HG03095 (cell line): ENCODE results near the gene DDX59.
A peak's percentile ranks its signal among the peaks of the same experiment; 100 is the strongest.

ENCODE experiments used
- ATAC-seq: cut with Tn5 transposase; IDR thresholded peaks from one replicate; pipeline ENCODE4 v1.9.1; 2021; ENCODE audit warnings: moderate library complexity; ENCODE audit not compliant: unreplicated experiment

DDX59 gene

GRCh38 chr1:200671235-200671786 lies 1.6 kb upstream of the DDX59 start:
- no peak for ATAC-seq

GRCh38 chr1:200670242-200671118 lies 773 bp upstream of the DDX59 start:
- ATAC-seq, result peak; percentile 5

- ATAC-seq, result no peak
These were observed 993 bp downstream of the DDX59 start for GRCh38 chr1:200668514-200669313.

- no peak for ATAC-seq
These were observed 3.4 kb downstream of the DDX59 start for GRCh38 chr1:200666309-200666708.

- ATAC-seq, result no peak
These were observed 3.8 kb downstream of the DDX59 start for GRCh38 chr1:200665861-200666260.

GRCh38 chr1:200660719-200661118 lies 9.0 kb downstream of the DDX59 start:
- ATAC-seq, result no peak

GRCh38 chr1:200659269-200659668 lies 10.4 kb downstream of the DDX59 start:
- ATAC-seq, result no peak

GRCh38 chr1:200658037-200658818 lies 11.5 kb downstream of the DDX59 start:
- ATAC-seq, result no peak

GRCh38 chr1:200654660-200655059 lies 15.0 kb downstream of the DDX59 start:
- ATAC-seq, result peak; percentile 94

GRCh38 chr1:200653022-200653462 lies 16.7 kb downstream of the DDX59 start:
- ATAC-seq, result no peak

- no peak for ATAC-seq
These were observed 17.3 kb downstream of the DDX59 start for GRCh38 chr1:200652378-200652777.

- no peak for ATAC-seq
These were observed 23.2 kb downstream of the DDX59 start for GRCh38 chr1:200646515-200646914.

- no peak for ATAC-seq
These were observed 25.7 kb downstream of the DDX59 start for GRCh38 chr1:200644021-200644420.

- no peak for ATAC-seq
These were observed 27.2 kb downstream of the DDX59 start for GRCh38 chr1:200642481-200642880.

- ATAC-seq, result no peak
These were observed 28.7 kb downstream of the DDX59 start for GRCh38 chr1:200640963-200641401.

GRCh38 chr1:200640373-200640962 lies 29.2 kb downstream of the DDX59 start:
- no peak for ATAC-seq

GRCh38 chr1:200638073-200638472 lies 31.6 kb downstream of the DDX59 start:
- ATAC-seq, result no peak

- no peak for ATAC-seq
These were observed 33.0 kb downstream of the DDX59 start for GRCh38 chr1:200636681-200637080.

- ATAC-seq, result no peak
These were observed 35.2 kb downstream of the DDX59 start for GRCh38 chr1:200634261-200635122.
